ENCODE measurements around the gene TFRC. TPM values are rescaled to one million over a fixed set of nuclear protein-coding genes. Genes with fewer than 3 reads are reported as not detected.
"Not testable (repeated sequence)": the region's sequence is repeated elsewhere in the genome, so short reads cannot be mapped to it uniquely, and the experiment has no call there.

Gene TFRC
- total RNA-seq, 1 donor from 2014 or later = 87.7 TPM

DNA sequence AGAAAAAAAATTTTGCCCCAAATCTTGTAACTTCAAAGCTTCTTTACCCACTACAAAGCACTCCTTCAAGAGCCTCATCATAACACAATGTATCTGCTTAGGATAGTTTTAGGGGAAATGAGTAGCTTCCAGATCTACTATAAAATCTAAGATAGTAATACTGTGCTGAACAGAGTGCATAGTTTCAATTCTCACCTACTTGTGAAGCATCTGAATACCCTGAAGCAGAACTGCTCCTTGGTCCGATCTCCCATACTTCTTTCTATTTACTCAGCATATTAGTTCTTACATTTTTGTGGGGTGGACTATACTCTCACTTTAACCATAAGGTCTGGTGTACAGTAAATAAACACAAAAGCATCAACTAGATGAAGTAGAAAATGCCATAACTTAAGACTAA is 9.6 kb downstream of the TFRC start:
- H3K4me1 Mint-ChIP-seq = no peaks in the 10 kb centered on the region
- no peaks in the 10 kb centered on the region for H3K27me3 ChIP-seq
- no peak overlapping the region for H3K4me2 ChIP-seq
- H3K27me3 Mint-ChIP-seq (ENCODE audit: insufficient read depth, low read depth) = no peaks in the 10 kb centered on the region
- DNase-seq (ENCODE audit: low spot score) = no peak
- no peaks in the 10 kb centered on the region for H3K4me1 ChIP-seq
- H3K27ac ChIP-seq = no peak overlapping the region
- peaks cover 4% of the 10 kb centered on the region for H3F3A ChIP-seq (ENCODE audit: low read depth)
- H3K9me3 ChIP-seq (ENCODE audit: low read depth) = no peaks in the 10 kb centered on the region
- H4K20me1 ChIP-seq (ENCODE audit: low read depth) = peaks cover 26% of the 10 kb centered on the region
- no peak overlapping the region for H3K4me3 Mint-ChIP-seq
- H3K36me3 ChIP-seq = peaks cover 15% of the 10 kb centered on the region
- H3K9ac ChIP-seq = no peak overlapping the region
- peaks cover 32% of the 10 kb centered on the region for H3K36me3 Mint-ChIP-seq
- no peak overlapping the region for H2AFZ ChIP-seq (replicated peaks)
- H3K79me2 ChIP-seq (ENCODE audit: low read depth) = peaks cover 13% of the 10 kb centered on the region
- H3K9me3 Mint-ChIP-seq = no peaks in the 10 kb centered on the region
- H3K27ac Mint-ChIP-seq = no peak overlapping the region
- TF ChIP-seq, protein P1, sequence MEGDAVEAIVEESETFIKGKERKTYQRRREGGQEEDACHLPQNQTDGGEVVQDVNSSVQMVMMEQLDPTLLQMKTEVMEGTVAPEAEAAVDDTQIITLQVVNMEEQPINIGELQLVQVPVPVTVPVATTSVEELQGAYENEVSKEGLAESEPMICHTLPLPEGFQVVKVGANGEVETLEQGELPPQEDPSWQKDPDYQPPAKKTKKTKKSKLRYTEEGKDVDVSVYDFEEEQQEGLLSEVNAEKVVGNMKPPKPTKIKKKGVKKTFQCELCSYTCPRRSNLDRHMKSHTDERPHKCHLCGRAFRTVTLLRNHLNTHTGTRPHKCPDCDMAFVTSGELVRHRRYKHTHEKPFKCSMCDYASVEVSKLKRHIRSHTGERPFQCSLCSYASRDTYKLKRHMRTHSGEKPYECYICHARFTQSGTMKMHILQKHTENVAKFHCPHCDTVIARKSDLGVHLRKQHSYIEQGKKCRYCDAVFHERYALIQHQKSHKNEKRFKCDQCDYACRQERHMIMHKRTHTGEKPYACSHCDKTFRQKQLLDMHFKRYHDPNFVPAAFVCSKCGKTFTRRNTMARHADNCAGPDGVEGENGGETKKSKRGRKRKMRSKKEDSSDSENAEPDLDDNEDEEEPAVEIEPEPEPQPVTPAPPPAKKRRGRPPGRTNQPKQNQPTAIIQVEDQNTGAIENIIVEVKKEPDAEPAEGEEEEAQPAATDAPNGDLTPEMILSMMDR (IDR thresholded peaks at IDR 0.05) = no peak
- no peak for TF ChIP-seq EZH2 (IDR thresholded peaks at IDR 0.05)
- no peak for TF ChIP-seq EZH2phosphoT487 (IDR thresholded peaks at IDR 0.05)
- H3K4me3 ChIP-seq = no peak overlapping the region

DNA sequence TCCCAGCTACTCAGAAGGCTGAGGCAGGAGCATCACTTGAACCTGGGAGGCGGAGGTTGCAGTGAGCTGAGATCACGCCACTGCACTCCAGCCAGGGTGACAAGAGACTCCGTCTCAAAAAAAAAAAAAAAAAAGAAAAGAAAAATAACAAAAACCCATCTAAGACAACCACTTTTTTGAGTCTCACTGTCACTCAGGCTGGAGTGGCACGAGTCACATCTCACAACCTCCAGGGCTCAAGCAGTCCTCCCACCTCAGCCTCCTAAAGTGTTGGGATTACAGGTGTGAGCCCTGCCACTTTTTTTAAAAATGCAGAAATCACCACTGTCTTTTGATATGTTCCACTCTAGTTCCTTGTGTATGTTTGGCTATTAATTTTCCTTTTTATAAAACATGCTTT is 13.1 kb downstream of the TFRC start:
- not testable (repeated sequence) for H3K4me1 Mint-ChIP-seq; H3K9ac ChIP-seq; H3K4me3 ChIP-seq; H3K4me3 Mint-ChIP-seq; H3F3A ChIP-seq (ENCODE audit: low read depth); H3K9me3 ChIP-seq (ENCODE audit: low read depth); H3K9me3 Mint-ChIP-seq; H3K27me3 Mint-ChIP-seq (ENCODE audit: insufficient read depth, low read depth); H3K4me2 ChIP-seq; H3K79me2 ChIP-seq (ENCODE audit: low read depth); H4K20me1 ChIP-seq (ENCODE audit: low read depth); H3K27ac Mint-ChIP-seq; H3K27me3 ChIP-seq; H3K27ac ChIP-seq; H3K4me1 ChIP-seq; H2AFZ ChIP-seq (replicated peaks); DNase-seq (ENCODE audit: low spot score)
- peaks cover 23% of the 10 kb centered on the region for H3K36me3 ChIP-seq
- peaks cover 35% of the 10 kb centered on the region for H3K36me3 Mint-ChIP-seq

DNA sequence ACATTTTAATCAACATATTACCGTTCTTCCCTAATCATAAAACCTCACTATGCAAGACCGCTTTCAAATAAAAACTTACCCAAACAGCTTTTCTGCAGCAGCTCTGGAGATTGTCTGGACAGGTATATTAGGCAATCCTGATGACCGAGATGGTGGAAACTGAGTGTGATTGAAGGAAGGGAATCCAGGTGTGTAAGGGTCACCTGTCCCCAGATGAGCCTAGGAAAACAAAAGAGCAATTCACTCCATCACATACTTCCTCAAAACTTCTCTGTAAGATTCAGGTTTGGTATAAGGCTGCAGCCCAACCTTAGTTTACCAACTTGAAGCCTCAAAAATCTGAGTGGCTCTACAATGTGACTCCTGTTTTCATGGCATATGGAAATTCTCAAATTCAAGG is 14.5 kb downstream of the TFRC start:
- Histone ChIP-seq H3K4me1 (no peaks in the 10 kb centered on the region), H2AFZ (replicated peaks) (no peak overlapping the region), H3K4me2 (no peak overlapping the region), H3K27me3 (no peaks in the 10 kb centered on the region), H3K36me3 (peaks cover 18% of the 10 kb centered on the region), H3K9ac (no peak overlapping the region), H3K27ac (no peak overlapping the region), H3K79me2 (ENCODE audit: low read depth) (no peaks in the 10 kb centered on the region), H3F3A (ENCODE audit: low read depth) (no peaks in the 10 kb centered on the region), H3K9me3 (ENCODE audit: low read depth) (no peaks in the 10 kb centered on the region), H3K4me3 (no peak overlapping the region), H4K20me1 (ENCODE audit: low read depth) (no peaks in the 10 kb centered on the region)
- no peaks in the 10 kb centered on the region for H3K4me1 Mint-ChIP-seq
- H3K27ac Mint-ChIP-seq = no peak overlapping the region
- no peak overlapping the region for H3K4me3 Mint-ChIP-seq
- DNase-seq (ENCODE audit: low spot score) = no peak
- H3K9me3 Mint-ChIP-seq = no peaks in the 10 kb centered on the region
- TF ChIP-seq, protein P1 (IDR thresholded peaks at IDR 0.05) = no peak
- TF ChIP-seq EZH2phosphoT487 (IDR thresholded peaks at IDR 0.05) (no peak), EZH2 (IDR thresholded peaks at IDR 0.05) (no peak)
- H3K27me3 Mint-ChIP-seq (ENCODE audit: insufficient read depth, low read depth) = no peaks in the 10 kb centered on the region
- H3K36me3 Mint-ChIP-seq = peaks cover 36% of the 10 kb centered on the region

DNA sequence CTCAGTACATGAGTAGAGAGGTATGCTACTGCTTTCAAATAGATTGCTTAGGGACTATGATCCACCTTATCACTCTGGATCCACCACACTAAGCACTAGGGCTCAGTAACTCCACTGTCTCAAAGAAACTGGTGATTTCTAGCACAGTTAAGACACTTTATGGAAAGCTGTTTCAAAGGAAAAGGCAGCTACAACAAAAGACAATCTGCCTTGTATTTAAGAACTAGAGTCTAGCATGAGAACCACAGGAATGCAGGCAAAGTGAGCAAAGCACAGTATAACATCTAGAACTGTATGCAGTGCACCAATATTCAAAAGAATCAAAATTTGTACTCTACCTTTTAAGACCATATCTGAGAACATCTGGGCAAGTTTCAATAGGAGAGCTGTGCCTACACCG is 17.9 kb downstream of the TFRC start:
- Histone ChIP-seq H3K9me3 (ENCODE audit: low read depth) (no peaks in the 10 kb centered on the region), H3K27me3 (no peaks in the 10 kb centered on the region), H3K27ac (no peak overlapping the region), H3K9ac (no peak overlapping the region), H3K36me3 (peaks cover 22% of the 10 kb centered on the region), H3K79me2 (ENCODE audit: low read depth) (no peaks in the 10 kb centered on the region), H3K4me2 (no peak overlapping the region), H3K4me1 (no peaks in the 10 kb centered on the region), H4K20me1 (ENCODE audit: low read depth) (no peaks in the 10 kb centered on the region), H2AFZ (replicated peaks) (no peak overlapping the region), H3K4me3 (no peak overlapping the region), H3F3A (ENCODE audit: low read depth) (no peaks in the 10 kb centered on the region)
- Mint-ChIP-seq H3K4me1 (no peaks in the 10 kb centered on the region), H3K27me3 (ENCODE audit: insufficient read depth, low read depth) (no peaks in the 10 kb centered on the region), H3K4me3 (no peak overlapping the region), H3K9me3 (no peaks in the 10 kb centered on the region), H3K36me3 (peaks cover 30% of the 10 kb centered on the region), H3K27ac (no peak overlapping the region)
- DNase-seq (ENCODE audit: low spot score) = no peak
- no peak for TF ChIP-seq EZH2 (IDR thresholded peaks at IDR 0.05)
- TF ChIP-seq EZH2phosphoT487 (IDR thresholded peaks at IDR 0.05) = no peak
- TF ChIP-seq, protein P1 (IDR thresholded peaks at IDR 0.05) = no peak
